Mucosa of descending colon (tissue), 3 donors: ENCODE data around the gene FBXO21. TPM values are rescaled to one million over a fixed set of nuclear protein-coding genes. Genes with fewer than 3 reads are reported as not detected.

Experiments used
- ATAC-seq: fragments of 200-7000 bp; cut with Tn5 transposase; one replicate; pipeline ENCODE4 v1.9.1; 2020; ENCODE audit warnings: mild to moderate bottlenecking, moderate library complexity
- DNase-seq, 3 donors: peaks; one replicate each; pipeline ENCODE4 v3.0.0-alpha.2; 2020
- H3K36me3 ChIP-seq: fragments of 200-600 bp; one replicate; pipeline ENCODE4 v1.8.0; 2021; ENCODE audit warnings: low read depth, mild to moderate bottlenecking
- H3K4me1 ChIP-seq: fragments of 200-600 bp; one replicate; pipeline ENCODE4 v1.8.0; 2021; ENCODE audit warnings: low read depth, mild to moderate bottlenecking
- H3K4me3 ChIP-seq: fragments of 200-600 bp; one replicate; pipeline ENCODE4 v1.8.0; 2021; ENCODE audit warnings: mild to moderate bottlenecking
- H3K9me3 ChIP-seq: fragments of 200-600 bp; one replicate; pipeline ENCODE4 v1.8.0; 2021; ENCODE audit warnings: mild to moderate bottlenecking
- intact Hi-C, 2 donors: fragments of 100-400 bp; cut with DNase I in 1 of 2; cut with micrococcal nuclease in 1 of 2; formaldehyde crosslinking; loops; one replicate each; pipeline versions ENCODE4 v1.11.0 to v1.11.1; 2022; cut with DNase I, micrococcal nuclease
- total RNA-seq, 3 donors: library from RNA; stranded (reverse); fragmentation: NEBNext Ultra II Directional in 2 of 3; extraction: Animal tissue kit (Norgen Biotek cat#: 25700) in 2 of 3; gene quantifications; one replicate each; pipeline versions ENCODE4 v1.2.1 to v1.2.4, GENCODE V29; 2021 to 2023
- TF ChIP-seq, protein P1 (sequence below): fragments of 200-600 bp; IDR thresholded peaks from one replicate; pipeline ENCODE4 v1.8.0; 2022; ENCODE audit warnings: antibody characterized with exemption, mild to moderate bottlenecking
- donor health status: DM: no; HTN: no; CAD: no; lungs with moderate emphysema.
- donor health status: DM: no; HTN: no; CAD: no.
- donor health status: DM: no; HTN: yes; CAD: no.

The FBXO21 gene
- total RNA-seq, 3 donors from 2014 or later = 14.7 to 44.6 (median 30.7) TPM

DNA sequence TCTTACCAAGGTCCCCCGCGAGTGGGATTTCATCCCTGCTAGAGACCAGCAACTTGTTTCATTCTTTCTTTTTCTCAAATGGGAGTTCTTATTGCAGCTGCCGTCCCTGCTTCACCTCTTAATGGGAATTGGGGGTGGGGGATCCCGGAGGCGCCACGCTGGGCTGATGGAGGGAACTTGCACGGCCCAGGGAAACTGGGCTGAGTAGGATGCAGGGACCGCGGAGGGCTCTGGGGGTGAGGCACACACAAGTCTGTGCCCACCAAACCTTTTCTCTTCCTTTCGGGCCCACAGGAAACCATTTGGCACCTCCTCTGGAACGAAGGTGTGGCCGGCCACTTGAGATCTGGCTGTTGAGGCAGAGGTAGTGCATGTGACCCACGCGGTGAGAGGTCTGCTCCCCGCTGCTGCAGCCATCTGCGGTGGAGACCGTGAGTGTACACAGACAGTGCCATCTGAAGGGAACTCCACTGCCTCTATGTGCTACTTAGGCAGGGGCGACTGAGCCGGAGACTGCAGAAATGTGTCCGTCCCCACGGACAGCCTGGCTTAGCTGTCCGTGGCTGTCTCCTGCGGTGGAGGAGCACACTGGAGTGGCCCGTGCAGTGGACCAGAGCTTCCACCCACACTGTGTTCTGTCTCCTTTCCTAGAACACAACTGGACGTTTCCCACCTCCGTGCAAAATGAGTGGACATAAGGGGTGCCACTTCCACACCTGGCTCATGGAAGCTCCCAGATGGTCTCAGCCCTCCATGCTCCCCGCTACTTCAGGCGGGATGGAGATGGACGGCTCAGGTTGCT, 49.0 kb downstream of the FBXO21 start:
- no peaks in the 10 kb centered on the region for H3K4me1 ChIP-seq
- intact Hi-C loops = no loop called here
- H3K36me3 ChIP-seq = peaks cover 4% of the 10 kb centered on the region
- DNase-seq (no peak), ATAC-seq (no peak)
- TF ChIP-seq, protein P1, sequence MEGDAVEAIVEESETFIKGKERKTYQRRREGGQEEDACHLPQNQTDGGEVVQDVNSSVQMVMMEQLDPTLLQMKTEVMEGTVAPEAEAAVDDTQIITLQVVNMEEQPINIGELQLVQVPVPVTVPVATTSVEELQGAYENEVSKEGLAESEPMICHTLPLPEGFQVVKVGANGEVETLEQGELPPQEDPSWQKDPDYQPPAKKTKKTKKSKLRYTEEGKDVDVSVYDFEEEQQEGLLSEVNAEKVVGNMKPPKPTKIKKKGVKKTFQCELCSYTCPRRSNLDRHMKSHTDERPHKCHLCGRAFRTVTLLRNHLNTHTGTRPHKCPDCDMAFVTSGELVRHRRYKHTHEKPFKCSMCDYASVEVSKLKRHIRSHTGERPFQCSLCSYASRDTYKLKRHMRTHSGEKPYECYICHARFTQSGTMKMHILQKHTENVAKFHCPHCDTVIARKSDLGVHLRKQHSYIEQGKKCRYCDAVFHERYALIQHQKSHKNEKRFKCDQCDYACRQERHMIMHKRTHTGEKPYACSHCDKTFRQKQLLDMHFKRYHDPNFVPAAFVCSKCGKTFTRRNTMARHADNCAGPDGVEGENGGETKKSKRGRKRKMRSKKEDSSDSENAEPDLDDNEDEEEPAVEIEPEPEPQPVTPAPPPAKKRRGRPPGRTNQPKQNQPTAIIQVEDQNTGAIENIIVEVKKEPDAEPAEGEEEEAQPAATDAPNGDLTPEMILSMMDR = no peak
- no peaks in the 10 kb centered on the region for H3K9me3 ChIP-seq
- H3K4me3 ChIP-seq = no peak overlapping the region

DNA sequence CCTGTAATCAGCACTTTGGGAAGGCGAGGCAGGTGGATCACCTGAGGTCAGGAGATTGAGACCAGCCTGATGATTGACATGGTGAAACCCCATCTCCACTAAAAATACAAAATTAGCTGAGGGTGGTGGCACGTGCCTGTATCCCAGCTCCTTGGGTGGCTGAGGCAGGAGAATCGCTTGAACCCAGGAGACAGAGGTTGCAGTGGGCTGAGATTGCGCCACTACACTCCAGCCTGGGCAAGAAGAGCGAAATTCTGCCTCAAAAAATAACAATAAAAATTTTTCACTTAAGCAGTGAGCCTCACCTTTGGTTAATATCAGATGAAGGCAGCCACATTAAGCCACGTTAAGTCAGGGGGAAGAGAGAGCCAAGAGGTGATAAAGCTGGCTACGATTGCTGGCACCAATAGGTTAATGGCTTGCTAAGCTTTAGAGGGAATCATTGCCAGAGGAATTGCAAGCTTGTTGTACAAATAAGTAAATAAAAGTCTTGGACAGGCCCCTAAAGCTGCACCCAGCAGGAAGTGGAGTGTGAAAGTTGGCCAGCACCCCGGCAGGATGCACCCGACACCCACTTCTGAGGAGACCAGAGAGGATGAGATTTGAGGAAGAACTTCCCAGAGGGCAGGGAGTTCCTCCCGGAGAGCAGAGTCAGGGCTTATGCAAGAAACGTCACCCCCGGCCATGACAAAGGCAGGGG, 49.7 kb downstream of the FBXO21 start:
- intact Hi-C loops = no loop called here
- Histone ChIP-seq H3K4me3 (no peak overlapping the region), H3K36me3 (peaks cover 4% of the 10 kb centered on the region), H3K4me1 (no peaks in the 10 kb centered on the region), H3K9me3 (no peaks in the 10 kb centered on the region)
- DNase-seq (peak in 2 of 3 donors; percentile 30 to 38), ATAC-seq (peak; percentile 67)
- TF ChIP-seq, protein P1 = no peak

DNA sequence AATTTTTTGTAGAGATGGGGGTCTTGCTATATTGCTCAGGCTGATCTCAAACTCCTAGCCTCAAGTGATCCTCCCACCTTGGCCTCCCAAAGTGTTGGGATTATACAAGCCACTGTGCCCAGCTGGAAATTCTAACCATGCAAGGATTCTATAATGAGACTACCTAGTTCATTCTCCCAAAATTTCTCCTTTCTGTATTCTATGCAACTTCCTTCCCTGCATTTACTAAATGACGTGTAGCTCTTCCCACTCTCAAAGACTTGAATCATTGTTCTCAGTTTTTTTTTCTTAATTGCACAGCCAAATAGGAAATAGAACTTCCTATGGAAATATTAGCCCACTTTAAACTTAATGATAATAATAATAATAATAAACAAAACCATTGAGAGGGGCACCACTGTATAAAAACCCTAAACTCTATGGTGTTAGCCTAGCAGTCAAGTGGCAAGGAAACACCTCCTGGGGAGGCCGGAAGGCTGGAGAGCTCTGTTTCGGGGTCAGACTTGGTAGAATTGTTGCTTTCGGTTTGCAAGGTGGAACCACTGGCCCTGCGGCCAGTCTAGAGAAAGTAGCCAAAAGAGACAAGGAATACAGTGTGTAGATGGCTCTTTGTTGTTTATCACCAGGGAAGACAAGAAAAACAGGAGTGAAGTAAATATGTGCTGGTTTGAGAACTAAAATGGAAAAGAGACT, 51.1 kb downstream of the FBXO21 start:
- intact Hi-C loops = no loop called here
- Histone ChIP-seq H3K4me3 (no peak overlapping the region), H3K36me3 (no peaks in the 10 kb centered on the region), H3K9me3 (no peaks in the 10 kb centered on the region), H3K4me1 (no peaks in the 10 kb centered on the region)
- ATAC-seq (no peak), DNase-seq (no peak)
- TF ChIP-seq, protein P1 = no peak

DNA sequence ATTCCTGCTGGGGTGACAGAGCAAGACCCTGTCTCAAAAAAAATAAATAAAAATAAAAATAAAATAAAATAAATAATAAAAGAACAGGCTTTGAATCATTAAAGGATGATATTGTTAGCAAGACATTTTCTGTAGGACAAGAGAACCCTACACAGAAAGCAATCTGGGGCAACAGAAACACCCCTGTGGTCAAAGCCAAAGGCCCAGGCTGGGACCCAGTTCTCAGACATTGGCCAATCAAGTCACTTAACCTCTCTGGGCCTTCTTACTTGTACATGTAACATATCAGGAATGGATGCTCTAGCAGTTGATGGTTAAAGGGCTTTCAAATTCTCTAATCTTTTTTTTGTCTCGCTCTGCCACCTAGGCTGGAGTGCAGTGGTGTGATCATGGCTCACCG, 55.5 kb downstream of the FBXO21 start:
- TF ChIP-seq, protein P1 = no peak
- Histone ChIP-seq H3K9me3 (no peaks in the 10 kb centered on the region), H3K36me3 (no peaks in the 10 kb centered on the region), H3K4me1 (no peaks in the 10 kb centered on the region), H3K4me3 (no peak overlapping the region)
- no peak for ATAC-seq
- intact Hi-C loops = no loop called here
- no peak for DNase-seq

DNA sequence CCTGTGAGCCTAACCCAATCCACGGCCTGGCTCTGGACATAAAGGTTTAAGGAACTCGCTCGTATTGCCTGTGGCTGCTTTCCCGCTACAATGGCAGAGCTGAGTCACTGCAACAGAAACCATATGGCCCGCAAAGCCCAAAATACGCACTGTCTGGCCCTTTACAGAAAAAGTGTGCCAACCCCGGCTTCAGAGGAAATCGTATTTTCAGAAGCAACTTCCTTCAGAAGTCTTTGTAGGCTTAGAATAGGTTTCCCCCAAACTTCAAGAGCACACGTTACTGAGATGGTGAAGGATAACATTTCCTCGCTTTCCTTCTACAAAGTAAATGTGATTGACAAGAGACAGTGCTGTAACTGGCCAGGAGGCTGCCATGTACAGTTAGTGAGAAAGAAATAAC, 56.2 kb downstream of the FBXO21 start:
- DNase-seq = no peak
- Histone ChIP-seq H3K9me3 (no peaks in the 10 kb centered on the region), H3K36me3 (no peaks in the 10 kb centered on the region), H3K4me3 (no peak overlapping the region), H3K4me1 (no peaks in the 10 kb centered on the region)
- no peak for ATAC-seq
- intact Hi-C loops = no loop called here
- TF ChIP-seq, protein P1 = no peak
